SK-N-SH (cell line): ENCODE measurements around the gene RNF126. TPM values are rescaled to one million over a fixed set of nuclear protein-coding genes. Genes with fewer than 3 reads are reported as not detected.
"Not testable (repeated sequence)": the region's sequence is repeated elsewhere in the genome, so short reads cannot be mapped to it uniquely, and the experiment has no call there.

ENCODE experiments used
- CTCF ChIA-PET: fragments of 300-600, 350-600 bp; formaldehyde crosslinking; extraction: SDS; loops from one replicate; lab custom pipeline; 2021; lab: Yijun Ruan, JAX
- POLR2A ChIA-PET: fragments of 350-600 bp; sonication (Branson Sonifier 250); formaldehyde crosslinking; extraction: SDS; loops from one replicate; lab custom pipeline; 2020; ENCODE audit warnings: antibody characterized with exemption, inconsistent platforms; lab: Yijun Ruan, JAX
- DNase-seq: peaks from one replicate; pipeline ENCODE4 v3.0.0; 2012
- H2AFZ ChIP-seq: fragments of 200-600 bp; sonication (generic); 2 replicates; pipeline ENCODE4 v1.8.1; 2016; ENCODE audit warnings: antibody characterized with exemption, mild to moderate bottlenecking, low read depth
- H3F3A ChIP-seq: fragments of 200-600 bp; sonication (generic); replicated peaks from 2 replicates; pipeline ENCODE3; 2016; ENCODE audit warnings: antibody characterized with exemption, mild to moderate bottlenecking; ENCODE audit not compliant: insufficient read depth
- H3K27ac ChIP-seq, 2 experiments: fragments of 200-500 bp in 1 of 2; fragments of 200-600 bp in 1 of 2; sonication (Bioruptor generic) in 1 of 2; sonication (generic), shearing (Covaris generic) in 1 of 2; 2 replicates each; pipeline versions ENCODE4 v1.5.1 to v1.6.1; 2014 to 2016; ENCODE audit warnings: low read depth in 2 of 2, inconsistent platforms in 1 of 2, low read length in 1 of 2, mild to moderate bottlenecking in 1 of 2, mixed read lengths in 1 of 2
- H3K27me3 ChIP-seq: fragments of 200-600 bp; sonication (generic), shearing (Covaris generic); 2 replicates; pipeline ENCODE4 v1.6.1; 2016; ENCODE audit warnings: mixed run types; ENCODE audit not compliant: insufficient read depth
- H3K36me3 ChIP-seq, 2 experiments: fragments of 200-500 bp in 1 of 2; fragments of 200-600 bp in 1 of 2; sonication (Bioruptor generic) in 1 of 2; sonication (generic) in 1 of 2; replicated peaks in 1 of 2; 2 replicates each; pipeline versions ENCODE3 to v1.5.1; 2014 to 2016; ENCODE audit warnings: low read length in 1 of 2, mild to moderate bottlenecking in 1 of 2; ENCODE audit not compliant: insufficient read depth in 2 of 2, control insufficient read depth in 1 of 2
- H3K4me1 ChIP-seq, 2 experiments: fragments of 200-500 bp in 1 of 2; fragments of 200-600 bp in 1 of 2; sonication (Bioruptor generic) in 1 of 2; sonication (generic), shearing (Covaris generic) in 1 of 2; 2 replicates each; pipeline versions ENCODE4 v1.5.1 to v1.6.1; 2014 to 2016; ENCODE audit warnings: low read depth in 1 of 2, low read length in 1 of 2, mixed run types in 1 of 2; ENCODE audit not compliant: insufficient read depth in 2 of 2, control insufficient read depth in 1 of 2
- H3K4me2 ChIP-seq: fragments of 200-600 bp; sonication (generic), shearing (Covaris generic); 2 replicates; pipeline ENCODE4 v1.6.1; 2017; ENCODE audit warnings: mixed run types
- H3K4me3 ChIP-seq, 2 experiments: fragments of 200-500 bp in 1 of 2; fragments of 200-600 bp in 1 of 2; sonication (Bioruptor generic) in 1 of 2; sonication (generic), shearing (Covaris generic) in 1 of 2; 2 replicates each; pipeline versions ENCODE4 v1.5.1 to v1.8.1; 2014 to 2016; ENCODE audit warnings: low read depth in 2 of 2, inconsistent platforms in 1 of 2, low read length in 1 of 2, mild to moderate bottlenecking in 1 of 2, mixed read lengths in 1 of 2, moderate library complexity in 1 of 2
- H3K79me2 ChIP-seq: fragments of 200-600 bp; sonication (generic); 2 replicates; pipeline ENCODE4 v1.8.1; 2017; ENCODE audit warnings: mild to moderate bottlenecking; ENCODE audit not compliant: insufficient read depth
- H3K9ac ChIP-seq: fragments of 200-600 bp; sonication (generic); 2 replicates; pipeline ENCODE4 v1.6.1; 2017; ENCODE audit warnings: mixed run types
- H3K9me2 ChIP-seq: fragments of 200-600 bp; sonication (generic); 2 replicates; pipeline ENCODE4 v1.6.1; 2017; ENCODE audit warnings: mixed run types
- H3K9me3 ChIP-seq: fragments of 200-600 bp; sonication (generic); 2 replicates; pipeline ENCODE4 v1.6.1; 2017; ENCODE audit warnings: mixed run types, mild to moderate bottlenecking, moderate library complexity
- H4K20me1 ChIP-seq: fragments of 200-600 bp; sonication (generic); 2 replicates; pipeline ENCODE4 v1.6.1; 2017; ENCODE audit warnings: mild to moderate bottlenecking, mixed run types; ENCODE audit not compliant: insufficient read depth
- FOXM1 ChIP-seq: IDR thresholded peaks from 2 replicates; pipeline ENCODE4 v1.4.0; 2012; ENCODE audit warnings: low read depth, mild to moderate bottlenecking
- GATA2 ChIP-seq: sonication (generic); formaldehyde crosslinking; IDR thresholded peaks from 2 replicates; pipeline ENCODE4 v1.5.0; 2020; ENCODE audit warnings: mild to moderate bottlenecking, missing genetic modification reagents
- JUND ChIP-seq: IDR thresholded peaks from 2 replicates; pipeline ENCODE4 v1.4.0; 2012
- PBX3 ChIP-seq: IDR thresholded peaks from 2 replicates; pipeline ENCODE4; 2012
- RFX5 ChIP-seq: IDR thresholded peaks from 2 replicates; pipeline ENCODE4 v1.6.1; 2012; ENCODE audit warnings: mild to moderate bottlenecking, improper control_type of control experiment, low read length
- RXRA ChIP-seq: IDR thresholded peaks from 2 replicates; pipeline ENCODE4 v1.4.0; 2012; ENCODE audit warnings: low read depth, mild to moderate bottlenecking, borderline replicate concordance
- SIN3A ChIP-seq: IDR thresholded peaks from 2 replicates; pipeline ENCODE4 v1.6.1; 2012; ENCODE audit warnings: low read depth, mild to moderate bottlenecking, low read length, moderate library complexity, borderline replicate concordance
- TEAD4 ChIP-seq: IDR thresholded peaks from 2 replicates; pipeline ENCODE4 v1.4.0; 2012; ENCODE audit warnings: mild to moderate bottlenecking, borderline replicate concordance; ENCODE audit not compliant: insufficient read depth
- YY1 ChIP-seq: IDR thresholded peaks from 2 replicates; pipeline ENCODE4 v1.4.0; 2012; ENCODE audit warnings: low read depth, mild to moderate bottlenecking
- WGBS: methylation state at CpG from one replicate; pipeline ENCODE4 v1.1.6; 2017; ENCODE audit warnings: low lambda C conversion rate; 5-methylcytosine and 5-hydroxymethylcytosine counted together
- polyA plus RNA-seq, 3 experiments: library from polyadenylated mRNA; depleted of rRNA; stranded (reverse); fragments of >200 nt; gene quantifications; 2 replicates each; pipeline ENCODE4 v1.2.3, GENCODE V29; 2012
- TF ChIP-seq, protein P1 (sequence below): fragments of 150-350 bp; IDR thresholded peaks from 2 replicates; pipeline ENCODE4 v1.6.1; 2017; ENCODE audit warnings: antibody characterized with exemption, low read length, low read depth, borderline replicate concordance
- TF ChIP-seq, protein P2 (sequence below): IDR thresholded peaks from 2 replicates; pipeline ENCODE4 v1.4.0; 2012; ENCODE audit warnings: low read depth
- TF ChIP-seq, protein P3 (sequence below): fragments of 150-350 bp; IDR thresholded peaks from 2 replicates; pipeline ENCODE4 v1.6.1; 2016; ENCODE audit warnings: mild to moderate bottlenecking, low read depth, low read length
- TF ChIP-seq, protein P4 (sequence below): fragments of 200-600 bp; sonication (generic); IDR thresholded peaks from 2 replicates; pipeline ENCODE4 v1.6.1; 2017; ENCODE audit warnings: antibody characterized with exemption, mild to moderate bottlenecking, moderate library complexity

The RNF126 gene
- polyA plus RNA-seq, 1 of the 3 experiments (the other 2 are of a cell fraction): 12.9 TPM

- POLR2A ChIA-PET, H3K4me3 ChIP-seq, H3K4me2 ChIP-seq, H3K27ac ChIP-seq, H3K4me1 ChIP-seq, H3K79me2 ChIP-seq, H3F3A ChIP-seq, H4K20me1 ChIP-seq, H3K9me2 ChIP-seq, H3K9ac ChIP-seq, H3K9me3 ChIP-seq, DNase-seq, H3K27me3 ChIP-seq, H3K36me3 ChIP-seq, H2AFZ ChIP-seq: not testable (repeated sequence)
- CTCF ChIA-PET: interaction anchor here (1.0 kb wide), 1 partner anchor 33 kb away, joined by 3 read pairs; no protein-coding TSS in a partner anchor
- WGBS: 84% methylated on average over 14 of the region's 15 CpGs
These were observed 35.5 kb upstream of the RNF126 start for GRCh38 chr19:698529-698928.

GRCh38 chr19:695352-695949, 32.4 kb upstream of the RNF126 start, which contains the start of gene PRSS57:
PRSS57 (minus strand) TSS chr19:695452; CDS start chr19:695430, 22 bp downstream.
- WGBS: 72% methylated on average over 14 of the region's 31 CpGs
- CTCF ChIA-PET: no interaction called here

GRCh38 chr19:694481-695351, 31.7 kb upstream of the RNF126 start:
- Histone ChIP-seq H3K79me2 (no peaks in the 10 kb centered on the region), H4K20me1 (no peaks in the 10 kb centered on the region), H3K9me3 (no peaks in the 10 kb centered on the region), H3F3A (no peaks in the 10 kb centered on the region), H3K9me2 (no peaks in the 10 kb centered on the region), H3K27ac (no peak overlapping the region), H3K9ac (no peak overlapping the region), H3K27me3 (no peaks in the 10 kb centered on the region), H3K4me3 (no peak overlapping the region), H3K36me3 (no peaks in the 10 kb centered on the region), H2AFZ (no peak overlapping the region), H3K4me2 (no peak overlapping the region), H3K4me1 (no peaks in the 10 kb centered on the region)
- ChIA-PET POLR2A (no interaction called here), CTCF (no interaction called here)
- DNase-seq: no peak
- 55% methylated on average over 28 of the region's 41 CpGs for WGBS
- TF ChIP-seq FOXM1 (no peak), GATA2 (CRISPR knock-in tag) (no peak), SIN3A (no peak), PBX3 (no peak), JUND (no peak), YY1 (no peak)
- TF ChIP-seq, protein P1, sequence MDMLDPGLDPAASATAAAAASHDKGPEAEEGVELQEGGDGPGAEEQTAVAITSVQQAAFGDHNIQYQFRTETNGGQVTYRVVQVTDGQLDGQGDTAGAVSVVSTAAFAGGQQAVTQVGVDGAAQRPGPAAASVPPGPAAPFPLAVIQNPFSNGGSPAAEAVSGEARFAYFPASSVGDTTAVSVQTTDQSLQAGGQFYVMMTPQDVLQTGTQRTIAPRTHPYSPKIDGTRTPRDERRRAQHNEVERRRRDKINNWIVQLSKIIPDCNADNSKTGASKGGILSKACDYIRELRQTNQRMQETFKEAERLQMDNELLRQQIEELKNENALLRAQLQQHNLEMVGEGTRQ: no peak
- TF ChIP-seq, protein P2, sequence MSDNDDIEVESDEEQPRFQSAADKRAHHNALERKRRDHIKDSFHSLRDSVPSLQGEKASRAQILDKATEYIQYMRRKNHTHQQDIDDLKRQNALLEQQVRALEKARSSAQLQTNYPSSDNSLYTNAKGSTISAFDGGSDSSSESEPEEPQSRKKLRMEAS: no peak
- TF ChIP-seq, protein P3, sequence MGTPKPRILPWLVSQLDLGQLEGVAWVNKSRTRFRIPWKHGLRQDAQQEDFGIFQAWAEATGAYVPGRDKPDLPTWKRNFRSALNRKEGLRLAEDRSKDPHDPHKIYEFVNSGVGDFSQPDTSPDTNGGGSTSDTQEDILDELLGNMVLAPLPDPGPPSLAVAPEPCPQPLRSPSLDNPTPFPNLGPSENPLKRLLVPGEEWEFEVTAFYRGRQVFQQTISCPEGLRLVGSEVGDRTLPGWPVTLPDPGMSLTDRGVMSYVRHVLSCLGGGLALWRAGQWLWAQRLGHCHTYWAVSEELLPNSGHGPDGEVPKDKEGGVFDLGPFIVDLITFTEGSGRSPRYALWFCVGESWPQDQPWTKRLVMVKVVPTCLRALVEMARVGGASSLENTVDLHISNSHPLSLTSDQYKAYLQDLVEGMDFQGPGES: no peak

More at GRCh38 chr19:695352-695949, 32.4 kb upstream of the RNF126 start, which contains the start of gene PRSS57:
- no peak within 1 kb of the TSS for H3K4me2 ChIP-seq
- TF ChIP-seq RXRA: no peak
- no peak for TF ChIP-seq SIN3A
- TF ChIP-seq, protein P4, sequence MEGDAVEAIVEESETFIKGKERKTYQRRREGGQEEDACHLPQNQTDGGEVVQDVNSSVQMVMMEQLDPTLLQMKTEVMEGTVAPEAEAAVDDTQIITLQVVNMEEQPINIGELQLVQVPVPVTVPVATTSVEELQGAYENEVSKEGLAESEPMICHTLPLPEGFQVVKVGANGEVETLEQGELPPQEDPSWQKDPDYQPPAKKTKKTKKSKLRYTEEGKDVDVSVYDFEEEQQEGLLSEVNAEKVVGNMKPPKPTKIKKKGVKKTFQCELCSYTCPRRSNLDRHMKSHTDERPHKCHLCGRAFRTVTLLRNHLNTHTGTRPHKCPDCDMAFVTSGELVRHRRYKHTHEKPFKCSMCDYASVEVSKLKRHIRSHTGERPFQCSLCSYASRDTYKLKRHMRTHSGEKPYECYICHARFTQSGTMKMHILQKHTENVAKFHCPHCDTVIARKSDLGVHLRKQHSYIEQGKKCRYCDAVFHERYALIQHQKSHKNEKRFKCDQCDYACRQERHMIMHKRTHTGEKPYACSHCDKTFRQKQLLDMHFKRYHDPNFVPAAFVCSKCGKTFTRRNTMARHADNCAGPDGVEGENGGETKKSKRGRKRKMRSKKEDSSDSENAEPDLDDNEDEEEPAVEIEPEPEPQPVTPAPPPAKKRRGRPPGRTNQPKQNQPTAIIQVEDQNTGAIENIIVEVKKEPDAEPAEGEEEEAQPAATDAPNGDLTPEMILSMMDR: no peak
- no peak for TF ChIP-seq RFX5
- TF ChIP-seq TEAD4: no peak
- no peaks in the 10 kb centered on the region for H4K20me1 ChIP-seq
- POLR2A ChIA-PET: no interaction called here
- no peak within 1 kb of the TSS for H3K9ac ChIP-seq
- no peak within 1 kb of the TSS for H2AFZ ChIP-seq
- no peak for DNase-seq
- H3K9me2 ChIP-seq: no peaks in the 10 kb centered on the region
- H3K79me2 ChIP-seq: no peaks in the 10 kb centered on the region
- H3F3A ChIP-seq: no peaks in the 10 kb centered on the region
- no peaks in the 10 kb centered on the region for H3K27me3 ChIP-seq
- H3K9me3 ChIP-seq: no peaks in the 10 kb centered on the region
- H3K36me3 ChIP-seq: no peaks in the 10 kb centered on the region
- H3K4me3 ChIP-seq: no peak within 1 kb of the TSS
- H3K27ac ChIP-seq: no peak within 1 kb of the TSS
- H3K4me1 ChIP-seq: no peaks in the 10 kb centered on the region
